ENCODE data around the gene KITLG. TPM values are rescaled to one million over a fixed set of nuclear protein-coding genes. Genes with fewer than 3 reads are reported as not detected.
"Not testable (repeated sequence)": the region's sequence is repeated elsewhere in the genome, so short reads cannot be mapped to it uniquely, and the experiment has no call there.

KITLG gene
- 8.4 and 14.9 TPM in 2 replicates for total RNA-seq (2014; rRNA removed)
- Bru-seq, nascent RNA: percentile 79 among the genes with signal in this experiment
- percentile 78 among the genes with signal in this experiment for BruChase-seq, experiment 1, labeled RNA remaining after a 6-hour chase
- percentile 63 among the genes with signal in this experiment for BruChase-seq, experiment 2, labeled RNA remaining after a 2-hour chase
- long read RNA-seq, full-length matches to known transcripts: 26 of 30 reads
- long read RNA-seq, partial matches to known transcripts: 0 of 30 reads
- long read RNA-seq, other reads (novel, unspliced or antisense): 4 of 30 reads

GRCh38 chr12:88580051-88580871 lies at the start of gene KITLG:
Gene KITLG, minus strand, starts transcription at chr12:88580471. Its CDS starts 193 bp downstream, at chr12:88580278.
- CTCF ChIA-PET: interaction anchor here (0.6 to 1.9 kb wide), 6 partner anchors 17 to 425 kb away, joined by 3 to 12 read pairs (median 4); no protein-coding TSS in a partner anchor
- peak within 1 kb of the TSS; percentile 94 for H3K4me3 ChIP-seq (ENCODE audit: low read length)
- POLR2A ChIA-PET (ENCODE audit: unreplicated experiment): interaction anchor here (0.5 to 0.9 kb wide), 6 partner anchors 27 to 365 kb away, joined by 3 to 5 read pairs (median 3); no protein-coding TSS in a partner anchor
- no peaks in the 10 kb centered on the region for H4K20me1 ChIP-seq (ENCODE audit: low read length)
- peak within 1 kb of the TSS; percentile 88 for H3K4me2 ChIP-seq (ENCODE audit: low read length)
- DNase-seq (peak; percentile 91), ATAC-seq (peak; percentile 77)
- H3K36me3 ChIP-seq (ENCODE audit: low read depth, low read length): no peaks in the 10 kb centered on the region
- H3F3A ChIP-seq (ENCODE audit: low read length, unreplicated experiment): no peaks in the 10 kb centered on the region
- H3K27me3 ChIP-seq (ENCODE audit: low read length): no peaks in the 10 kb centered on the region
- TF ChIP-seq EZH2 (IDR thresholded peaks at IDR 0.05; ENCODE audit: low read length, unreplicated experiment) (no peak), CTCF (conservative IDR thresholded peaks at IDR 0.05; ENCODE audit: low read depth, low read length) (peak; percentile 38; the same call in 1 of the 2 replicates), EZH2phosphoT487 (IDR thresholded peaks at IDR 0.05; ENCODE audit: borderline replicate concordance, low read length) (no peak)
- BruUV-seq (replicated peaks): TSS peak; percentile 55
- peak within 1 kb of the TSS; percentile 77 for H3K9ac ChIP-seq (ENCODE audit: low read length)
- H3K9me2 ChIP-seq (replicated peaks; ENCODE audit: low read length): no peaks in the 10 kb centered on the region
- peak within 1 kb of the TSS; percentile 24 for H3K27ac ChIP-seq (ENCODE audit: low read length)
- H3K4me1 ChIP-seq (ENCODE audit: insufficient read depth, low read length): peaks cover 37% of the 10 kb centered on the region
- H3K9me3 ChIP-seq (ENCODE audit: low read length): no peaks in the 10 kb centered on the region
- intact Hi-C loops (cut with micrococcal nuclease): loop anchor here (1.0 kb wide), 1 partner anchor 413 kb away; no protein-coding TSS in a partner anchor
- H2AFZ ChIP-seq (ENCODE audit: low read length): peak within 1 kb of the TSS; percentile 96
- H3K79me2 ChIP-seq (ENCODE audit: low read length): peaks cover 49% of the 10 kb centered on the region

- no peaks in the 10 kb centered on the region for H4K20me1 ChIP-seq (ENCODE audit: low read length)
- H3K4me2 ChIP-seq (ENCODE audit: low read length): no peak overlapping the region
- H3K27ac ChIP-seq (ENCODE audit: low read length): no peak overlapping the region
- DNase-seq: no peak
- H3K4me1 ChIP-seq (ENCODE audit: insufficient read depth, low read length): no peaks in the 10 kb centered on the region
- no TSS peak for BruUV-seq (replicated peaks)
- H3K79me2 ChIP-seq (ENCODE audit: low read length): no peaks in the 10 kb centered on the region
- H3K36me3 ChIP-seq (ENCODE audit: low read depth, low read length): no peaks in the 10 kb centered on the region
- peak; percentile 31; the same call in 1 of the 2 replicates for ATAC-seq
- H3K9me3 ChIP-seq (ENCODE audit: low read length): no peaks in the 10 kb centered on the region
- intact Hi-C loops (cut with micrococcal nuclease): loop anchor here (2.0 kb wide), 1 partner anchor 76 kb away; no protein-coding TSS in a partner anchor
- no peak overlapping the region for H3K9ac ChIP-seq (ENCODE audit: low read length)
- H3K27me3 ChIP-seq (ENCODE audit: low read length): no peaks in the 10 kb centered on the region
- TF ChIP-seq EZH2 (IDR thresholded peaks at IDR 0.05; ENCODE audit: low read length, unreplicated experiment): no peak
- no peak for TF ChIP-seq EZH2phosphoT487 (IDR thresholded peaks at IDR 0.05; ENCODE audit: borderline replicate concordance, low read length)
- no peak for TF ChIP-seq CTCF (conservative IDR thresholded peaks at IDR 0.05; ENCODE audit: low read depth, low read length)
- no peak overlapping the region for H2AFZ ChIP-seq (ENCODE audit: low read length)
- ChIA-PET CTCF (interaction anchor here (0.6 kb wide), 1 partner anchor 524 kb away, joined by 3 read pairs; no protein-coding TSS in a partner anchor), POLR2A (ENCODE audit: unreplicated experiment) (no interaction called here)
- no peak overlapping the region for H3K4me3 ChIP-seq (ENCODE audit: low read length)
- H3K9me2 ChIP-seq (replicated peaks; ENCODE audit: low read length): no peaks in the 10 kb centered on the region
- H3F3A ChIP-seq (ENCODE audit: low read length, unreplicated experiment): no peaks in the 10 kb centered on the region
Measured at GRCh38 chr12:88628856-88629509, 48.7 kb upstream of the KITLG start.

- H3K4me1 ChIP-seq (ENCODE audit: insufficient read depth, low read length); DNase-seq; H3K4me3 ChIP-seq (ENCODE audit: low read length); ATAC-seq; POLR2A ChIA-PET (ENCODE audit: unreplicated experiment); H3K27me3 ChIP-seq (ENCODE audit: low read length); H3K4me2 ChIP-seq (ENCODE audit: low read length); CTCF ChIA-PET; H2AFZ ChIP-seq (ENCODE audit: low read length); BruUV-seq (replicated peaks); H4K20me1 ChIP-seq (ENCODE audit: low read length); H3K36me3 ChIP-seq (ENCODE audit: low read depth, low read length); H3F3A ChIP-seq (ENCODE audit: low read length, unreplicated experiment); H3K9me2 ChIP-seq (replicated peaks; ENCODE audit: low read length); H3K79me2 ChIP-seq (ENCODE audit: low read length); H3K9me3 ChIP-seq (ENCODE audit: low read length); H3K9ac ChIP-seq (ENCODE audit: low read length); H3K27ac ChIP-seq (ENCODE audit: low read length): not testable (repeated sequence)
- intact Hi-C loops (cut with micrococcal nuclease): loop anchor here (2.0 kb wide), 1 partner anchor 75 kb away; no protein-coding TSS in a partner anchor
Measured at GRCh38 chr12:88628035-88628434, 47.8 kb upstream of the KITLG start.

All from PC-3 (cell line).